PFSK-1 (cell line): ENCODE measurements around the gene PNPLA7.

Experiments used
- FOXP2 ChIP-seq: optimal IDR thresholded peaks from 2 replicates; pipeline ENCODE3; 2011; ENCODE audit warnings: borderline replicate concordance, control low read depth, inconsistent platforms; ENCODE audit not compliant: insufficient read depth; ENCODE audit errors: extremely low read length, extremely low read depth
- REST ChIP-seq, 2 experiments: IDR thresholded peaks; 2 replicates each; pipeline versions ENCODE4 v1.6.1 to v1.8.0; 2011 to 2012; ENCODE audit warnings: low read depth in 2 of 2, low read length in 2 of 2, control low read depth in 1 of 2, inconsistent platforms in 1 of 2, mild to moderate bottlenecking in 1 of 2, moderate library complexity in 1 of 2; ENCODE audit not compliant: insufficient read depth in 1 of 2
- TAF1 ChIP-seq: IDR thresholded peaks from 2 replicates; pipeline ENCODE4 v1.6.1; 2012; ENCODE audit warnings: low read length, control low read depth, borderline replicate concordance; ENCODE audit not compliant: insufficient read depth

GRCh38 chr9:137511758-137512463 is 38.3 kb downstream of the PNPLA7 start:
- TF ChIP-seq REST (IDR thresholded peaks at IDR 0.05; ENCODE audit: insufficient read depth in 1 of 2, low read depth in 2 of 2, low read length in 2 of 2) (no peak), FOXP2 (no peak), TAF1 (no peak)
